ENCODE data around the gene SLC44A1.

The SLC44A1 gene

DNA sequence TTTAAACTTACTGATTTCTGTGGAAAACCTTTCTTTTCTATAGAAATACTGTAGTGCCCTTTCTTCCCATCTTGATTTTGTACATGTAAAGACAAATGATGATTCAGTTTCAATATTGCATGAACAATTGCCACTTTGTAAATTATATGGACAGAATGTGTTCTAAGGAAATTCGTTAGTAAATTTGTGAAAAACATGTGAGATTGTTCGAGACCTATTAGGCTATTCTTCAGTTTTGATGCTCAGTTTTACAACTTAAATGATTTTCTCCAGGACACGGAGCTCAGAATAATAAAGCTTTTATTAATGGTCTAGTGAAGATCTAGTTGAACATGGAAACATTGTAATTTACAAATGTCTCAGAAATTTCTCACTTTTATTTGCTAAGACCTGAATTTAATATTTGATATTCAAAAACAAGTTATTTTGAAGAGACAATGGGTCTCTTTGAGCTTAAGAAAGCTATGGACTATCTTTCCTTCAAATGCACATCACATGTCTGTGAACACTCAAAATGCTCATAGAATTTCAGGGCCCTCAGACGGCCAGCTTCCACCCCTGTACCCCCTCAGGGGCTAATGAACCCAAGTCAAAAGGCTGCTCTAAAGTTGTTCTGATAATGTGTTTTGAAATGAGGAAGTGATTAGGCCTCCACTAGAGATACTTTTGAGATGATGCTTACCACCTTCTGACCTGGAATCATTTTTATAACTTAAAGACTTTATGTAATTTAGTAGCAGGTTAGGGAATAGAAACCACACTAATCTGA is 149.3 kb downstream of the SLC44A1 start:
- Histone ChIP-seq H4K91ac (ENCODE audit: low read depth, low read length, poor library complexity) (no peak overlapping the region), H3K14ac (ENCODE audit: low read length) (no peak overlapping the region), H2BK120ac (ENCODE audit: low read depth, low read length) (no peak overlapping the region), H3K9ac (ENCODE audit: low read depth, low read length, poor library complexity) (no peak overlapping the region), H3K18ac (ENCODE audit: low read length) (no peak overlapping the region), H3K23ac (ENCODE audit: low read depth, low read length, poor library complexity) (no peak overlapping the region), H3K4ac (ENCODE audit: low read length) (no peak overlapping the region), H3K4me3 (ENCODE audit: low read length in 2 of 2) (no peak overlapping the region), H3K4me2 (ENCODE audit: insufficient read depth, low read length, poor library complexity, severe bottlenecking) (no peak overlapping the region), H2BK15ac (ENCODE audit: low read length) (no peak overlapping the region), H2AK5ac (ENCODE audit: low read depth, low read length) (no peak overlapping the region), H3K27me3 (ENCODE audit: control insufficient read depth in 3 of 3, insufficient read depth in 3 of 3, low read depth in 1 of 3, low read length in 3 of 3) (no peaks in the 10 kb centered on the region), H3K27ac (replicated peaks; ENCODE audit: low read length) (no peak overlapping the region), H4K8ac (ENCODE audit: low read depth, low read length) (no peak overlapping the region), H3K9me3 (replicated peaks in 1 of 2; ENCODE audit: control insufficient read depth in 2 of 2, insufficient read depth in 1 of 2, low read depth in 1 of 2, low read length in 2 of 2) (no peaks in the 10 kb centered on the region), H2BK5ac (ENCODE audit: low read length) (no peak overlapping the region), H2BK12ac (ENCODE audit: low read length) (no peak overlapping the region), H3K4me1 (ENCODE audit: control insufficient read depth in 2 of 2, insufficient read depth in 1 of 2, low read depth in 1 of 2, low read length in 2 of 2) (peaks cover 3 to 20% of the 10 kb centered on the region in 2 donors), H2AFZ (ENCODE audit: low read length) (no peak overlapping the region), H3K79me1 (ENCODE audit: low read depth, low read length) (no peaks in the 10 kb centered on the region), H3K36me3 (replicated peaks in 1 of 2; ENCODE audit: control insufficient read depth in 2 of 2, insufficient read depth in 2 of 2, low read length in 2 of 2) (no peaks in the 10 kb centered on the region)
- DNase-seq (ENCODE audit: low spot score): no peak
- WGBS, 2 donors (ENCODE audit: extremely low coverage in 2 of 2, insufficient read length in 2 of 2, insufficient replicate concordance in 1 of 2): no CpG with 5 or more reads among the region's 4 CpGs

DNA sequence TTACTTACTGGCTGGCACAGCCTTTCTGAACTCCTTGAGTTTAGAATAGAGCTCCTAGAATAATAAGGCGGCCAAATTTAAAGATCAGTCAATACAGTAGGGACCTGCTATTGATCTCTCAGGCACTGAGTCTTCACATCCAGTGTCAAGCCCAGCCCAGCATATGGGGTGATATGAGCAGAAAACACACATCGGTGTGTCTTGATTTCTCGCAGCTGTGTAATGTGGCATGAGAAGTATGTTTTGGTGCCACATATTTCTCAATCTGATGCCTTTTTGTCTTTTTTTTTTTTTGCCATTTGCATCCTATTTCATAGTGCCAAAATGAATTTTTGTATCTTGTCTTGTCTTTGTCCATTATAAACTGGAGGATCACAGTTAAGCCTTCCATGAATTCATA is 152.0 kb downstream of the SLC44A1 start:
- H2BK12ac ChIP-seq (ENCODE audit: low read length): no peak overlapping the region
- no peaks in the 10 kb centered on the region for H3K79me1 ChIP-seq (ENCODE audit: low read depth, low read length)
- no peaks in the 10 kb centered on the region for H3K36me3 ChIP-seq (replicated peaks in 1 of 2; ENCODE audit: control insufficient read depth in 2 of 2, insufficient read depth in 2 of 2, low read length in 2 of 2)
- no peak overlapping the region for H3K14ac ChIP-seq (ENCODE audit: low read length)
- no peaks in the 10 kb centered on the region for H3K27me3 ChIP-seq (ENCODE audit: control insufficient read depth in 3 of 3, insufficient read depth in 3 of 3, low read depth in 1 of 3, low read length in 3 of 3)
- H3K9ac ChIP-seq (ENCODE audit: low read depth, low read length, poor library complexity): no peak overlapping the region
- H4K8ac ChIP-seq (ENCODE audit: low read depth, low read length): no peak overlapping the region
- H3K4me1 ChIP-seq (ENCODE audit: control insufficient read depth in 2 of 2, insufficient read depth in 1 of 2, low read depth in 1 of 2, low read length in 2 of 2): peaks cover 1 to 7% of the 10 kb centered on the region in 2 donors
- no peak overlapping the region for H4K91ac ChIP-seq (ENCODE audit: low read depth, low read length, poor library complexity)
- no peak overlapping the region for H3K23ac ChIP-seq (ENCODE audit: low read depth, low read length, poor library complexity)
- no peak overlapping the region for H2BK5ac ChIP-seq (ENCODE audit: low read length)
- no peak overlapping the region for H2AFZ ChIP-seq (ENCODE audit: low read length)
- H3K4me2 ChIP-seq (ENCODE audit: insufficient read depth, low read length, poor library complexity, severe bottlenecking): no peak overlapping the region
- H3K18ac ChIP-seq (ENCODE audit: low read length): no peak overlapping the region
- H3K4me3 ChIP-seq (ENCODE audit: low read length in 2 of 2): no peak overlapping the region
- H3K9me3 ChIP-seq (replicated peaks in 1 of 2; ENCODE audit: control insufficient read depth in 2 of 2, insufficient read depth in 1 of 2, low read depth in 1 of 2, low read length in 2 of 2): no peaks in the 10 kb centered on the region
- no peak for DNase-seq (ENCODE audit: low spot score)
- no peak overlapping the region for H3K27ac ChIP-seq (replicated peaks; ENCODE audit: low read length)
- H2AK5ac ChIP-seq (ENCODE audit: low read depth, low read length): no peak overlapping the region
- WGBS, 2 donors (ENCODE audit: extremely low coverage in 2 of 2, insufficient read length in 2 of 2, insufficient replicate concordance in 1 of 2): no CpG with 5 or more reads among the region's 3 CpGs
- H3K4ac ChIP-seq (ENCODE audit: low read length): no peak overlapping the region
- H2BK15ac ChIP-seq (ENCODE audit: low read length): no peak overlapping the region
- no peak overlapping the region for H2BK120ac ChIP-seq (ENCODE audit: low read depth, low read length)

DNA sequence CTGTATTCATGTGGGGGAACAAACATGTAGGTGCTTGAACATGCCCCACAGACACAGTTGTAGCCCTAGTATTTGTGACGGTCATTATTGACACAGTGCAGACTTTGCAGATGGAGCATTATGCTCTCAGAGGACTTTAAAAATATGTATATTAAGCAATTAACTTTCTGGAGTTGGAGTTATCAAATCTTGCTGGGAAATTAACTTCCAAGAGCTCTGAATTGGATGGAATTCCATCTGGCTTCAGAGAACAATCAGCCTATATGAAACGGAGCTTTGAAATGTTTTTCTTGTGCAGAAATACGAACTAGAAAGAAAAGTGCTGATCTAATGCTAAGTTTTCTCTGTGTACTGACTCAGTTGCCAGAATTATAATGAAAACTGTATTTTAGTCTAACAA is 152.4 kb downstream of the SLC44A1 start:
- no peak overlapping the region for H2BK12ac ChIP-seq (ENCODE audit: low read length)
- no peak overlapping the region for H2BK5ac ChIP-seq (ENCODE audit: low read length)
- H2AK5ac ChIP-seq (ENCODE audit: low read depth, low read length): no peak overlapping the region
- H3K79me1 ChIP-seq (ENCODE audit: low read depth, low read length): no peaks in the 10 kb centered on the region
- H3K4me1 ChIP-seq (ENCODE audit: control insufficient read depth in 2 of 2, insufficient read depth in 1 of 2, low read depth in 1 of 2, low read length in 2 of 2): peaks cover 3 to 10% of the 10 kb centered on the region in 2 donors
- H4K8ac ChIP-seq (ENCODE audit: low read depth, low read length): no peak overlapping the region
- no peak overlapping the region for H2AFZ ChIP-seq (ENCODE audit: low read length)
- H3K27me3 ChIP-seq (ENCODE audit: control insufficient read depth in 3 of 3, insufficient read depth in 3 of 3, low read depth in 1 of 3, low read length in 3 of 3): no peaks in the 10 kb centered on the region
- H3K27ac ChIP-seq (replicated peaks; ENCODE audit: low read length): no peak overlapping the region
- WGBS, 2 donors (ENCODE audit: extremely low coverage in 2 of 2, insufficient read length in 2 of 2, insufficient replicate concordance in 1 of 2): no CpG with 5 or more reads among the region's 3 CpGs
- H3K4ac ChIP-seq (ENCODE audit: low read length): no peak overlapping the region
- no peak overlapping the region for H3K4me2 ChIP-seq (ENCODE audit: insufficient read depth, low read length, poor library complexity, severe bottlenecking)
- H3K9ac ChIP-seq (ENCODE audit: low read depth, low read length, poor library complexity): no peak overlapping the region
- H2BK120ac ChIP-seq (ENCODE audit: low read depth, low read length): no peak overlapping the region
- no peak for DNase-seq (ENCODE audit: low spot score)
- H2BK15ac ChIP-seq (ENCODE audit: low read length): no peak overlapping the region
- H3K14ac ChIP-seq (ENCODE audit: low read length): no peak overlapping the region
- no peak overlapping the region for H3K18ac ChIP-seq (ENCODE audit: low read length)
- H3K4me3 ChIP-seq (ENCODE audit: low read length in 2 of 2): no peak overlapping the region
- no peak overlapping the region for H3K23ac ChIP-seq (ENCODE audit: low read depth, low read length, poor library complexity)
- H4K91ac ChIP-seq (ENCODE audit: low read depth, low read length, poor library complexity): no peak overlapping the region
- H3K9me3 ChIP-seq (replicated peaks in 1 of 2; ENCODE audit: control insufficient read depth in 2 of 2, insufficient read depth in 1 of 2, low read depth in 1 of 2, low read length in 2 of 2): no peaks in the 10 kb centered on the region
- H3K36me3 ChIP-seq (replicated peaks in 1 of 2; ENCODE audit: control insufficient read depth in 2 of 2, insufficient read depth in 2 of 2, low read length in 2 of 2): no peaks in the 10 kb centered on the region

DNA sequence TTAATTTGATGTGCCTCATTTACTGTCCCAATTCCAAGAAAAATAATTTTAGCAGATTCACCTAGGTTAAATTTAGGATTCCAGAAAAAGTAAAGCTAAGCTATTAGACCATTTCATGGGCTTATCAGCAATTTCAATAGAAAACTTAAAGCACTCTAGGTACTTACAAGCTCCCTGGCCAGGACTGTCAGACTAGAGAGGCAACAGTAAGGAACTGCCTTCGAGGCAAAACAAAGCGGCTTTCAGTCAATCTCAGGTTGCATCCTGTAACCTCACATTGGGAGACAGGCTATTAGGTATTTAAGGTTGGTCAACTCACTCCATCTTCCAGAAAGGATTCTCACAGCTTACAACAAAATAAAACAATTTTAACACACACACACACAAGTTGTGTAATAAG is 154.7 kb downstream of the SLC44A1 start:
- H3K9me3 ChIP-seq (replicated peaks in 1 of 2; ENCODE audit: control insufficient read depth in 2 of 2, insufficient read depth in 1 of 2, low read depth in 1 of 2, low read length in 2 of 2): no peaks in the 10 kb centered on the region
- no peak overlapping the region for H2BK12ac ChIP-seq (ENCODE audit: low read length)
- no peak overlapping the region for H4K91ac ChIP-seq (ENCODE audit: low read depth, low read length, poor library complexity)
- no peaks in the 10 kb centered on the region for H3K36me3 ChIP-seq (replicated peaks in 1 of 2; ENCODE audit: control insufficient read depth in 2 of 2, insufficient read depth in 2 of 2, low read length in 2 of 2)
- no peak overlapping the region for H2BK120ac ChIP-seq (ENCODE audit: low read depth, low read length)
- no peak overlapping the region for H3K27ac ChIP-seq (replicated peaks; ENCODE audit: low read length)
- H3K4me3 ChIP-seq (ENCODE audit: low read length in 2 of 2): no peak overlapping the region
- no peak overlapping the region for H2BK15ac ChIP-seq (ENCODE audit: low read length)
- no peak overlapping the region for H3K9ac ChIP-seq (ENCODE audit: low read depth, low read length, poor library complexity)
- no peak for DNase-seq (ENCODE audit: low spot score)
- no peaks in the 10 kb centered on the region for H3K79me1 ChIP-seq (ENCODE audit: low read depth, low read length)
- no peak overlapping the region for H3K23ac ChIP-seq (ENCODE audit: low read depth, low read length, poor library complexity)
- no peak overlapping the region for H2BK5ac ChIP-seq (ENCODE audit: low read length)
- no peak overlapping the region for H3K14ac ChIP-seq (ENCODE audit: low read length)
- H4K8ac ChIP-seq (ENCODE audit: low read depth, low read length): no peak overlapping the region
- H3K27me3 ChIP-seq (ENCODE audit: control insufficient read depth in 3 of 3, insufficient read depth in 3 of 3, low read depth in 1 of 3, low read length in 3 of 3): no peaks in the 10 kb centered on the region
- no peak overlapping the region for H2AK5ac ChIP-seq (ENCODE audit: low read depth, low read length)
- H3K4ac ChIP-seq (ENCODE audit: low read length): no peak overlapping the region
- H3K4me1 ChIP-seq (ENCODE audit: control insufficient read depth in 2 of 2, insufficient read depth in 1 of 2, low read depth in 1 of 2, low read length in 2 of 2): peaks cover 4 to 7% of the 10 kb centered on the region in 2 donors
- no peak overlapping the region for H3K4me2 ChIP-seq (ENCODE audit: insufficient read depth, low read length, poor library complexity, severe bottlenecking)
- no peak overlapping the region for H3K18ac ChIP-seq (ENCODE audit: low read length)
- H2AFZ ChIP-seq (ENCODE audit: low read length): no peak overlapping the region
- no CpG with 5 or more reads among the region's 2 CpGs for WGBS, 2 donors (ENCODE audit: extremely low coverage in 2 of 2, insufficient read length in 2 of 2, insufficient replicate concordance in 1 of 2)
